ENCODE results near the gene PSORS1C2. TPM values are rescaled to one million over a fixed set of nuclear protein-coding genes. Genes with fewer than 3 reads are reported as not detected.

The PSORS1C2 gene
- total RNA-seq, 1 experiment from 2014 or later: 0.55 TPM

DNA sequence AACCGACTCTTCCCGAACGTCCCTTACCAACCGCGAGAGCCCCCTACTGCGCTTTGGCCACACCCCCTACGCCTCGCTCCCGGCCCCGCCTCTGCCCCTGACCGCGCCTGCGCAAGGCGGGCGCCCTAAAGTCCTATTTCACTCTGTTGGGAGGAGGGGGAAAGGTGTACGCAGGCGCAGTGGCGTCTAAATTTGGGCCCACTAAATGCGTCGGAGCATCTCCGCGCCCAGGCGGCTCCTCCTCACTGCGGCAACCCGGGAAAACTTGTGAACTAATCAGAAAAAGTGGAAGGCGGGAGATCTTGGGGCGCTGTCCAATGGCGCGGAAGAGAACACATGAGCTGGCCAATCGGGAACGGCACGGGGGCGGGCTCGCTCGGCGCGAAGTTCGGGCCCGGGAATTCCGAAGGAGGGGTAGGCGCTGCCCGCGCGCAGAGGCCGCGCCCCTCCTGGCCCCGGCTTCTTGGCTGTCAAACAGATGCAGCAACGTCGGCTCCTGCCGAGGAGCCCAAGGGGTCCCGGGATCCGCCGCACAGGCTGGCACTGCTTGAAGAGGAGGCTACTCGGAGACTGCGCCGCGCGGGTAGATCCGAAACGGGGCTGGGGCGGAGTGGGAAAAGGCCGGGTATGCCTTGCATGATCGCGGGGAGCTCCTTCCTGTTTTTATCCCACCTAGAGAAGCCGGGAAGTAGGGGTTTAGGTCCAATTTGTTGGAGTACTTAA lies 19.4 kb upstream of the PSORS1C2 start, which contains the start of gene TCF19:
TCF19 (plus strand) TSS at position 450 of the 723 bp plus-strand sequence. CDS start 881 bp downstream, outside the sequence.
- Mint-ChIP-seq H3K27ac (peak within 1 kb of the TSS; percentile 93), H3K36me3 (peaks cover 41% of the 10 kb centered on the region), H3K4me1 (peaks cover 40% of the 10 kb centered on the region), H3K27me3 (ENCODE audit: low read depth) (no peaks in the 10 kb centered on the region), H3K9me3 (no peaks in the 10 kb centered on the region), H3K4me3 (peak within 1 kb of the TSS; percentile 96)
- TF ChIP-seq NFE2L1 (CRISPR knock-in tag; IDR thresholded peaks at IDR 0.05): peak; percentile 13; the same call in 1 of the 2 replicates
- no peak for TF ChIP-seq MXD4 (CRISPR knock-in tag; IDR thresholded peaks at IDR 0.05; ENCODE audit: borderline replicate concordance)
- peak; percentile 78; the same call in 1 of the 2 replicates for TF ChIP-seq SP1 (CRISPR knock-in tag; conservative IDR thresholded peaks at IDR 0.05)
- peak; percentile 60; the same call in 1 of the 2 replicates for TF ChIP-seq FOXK1 (CRISPR knock-in tag; IDR thresholded peaks at IDR 0.05)
- peak; percentile 83 for TF ChIP-seq GABPB1 (CRISPR knock-in tag; IDR thresholded peaks at IDR 0.05)
- TF ChIP-seq, protein P1, sequence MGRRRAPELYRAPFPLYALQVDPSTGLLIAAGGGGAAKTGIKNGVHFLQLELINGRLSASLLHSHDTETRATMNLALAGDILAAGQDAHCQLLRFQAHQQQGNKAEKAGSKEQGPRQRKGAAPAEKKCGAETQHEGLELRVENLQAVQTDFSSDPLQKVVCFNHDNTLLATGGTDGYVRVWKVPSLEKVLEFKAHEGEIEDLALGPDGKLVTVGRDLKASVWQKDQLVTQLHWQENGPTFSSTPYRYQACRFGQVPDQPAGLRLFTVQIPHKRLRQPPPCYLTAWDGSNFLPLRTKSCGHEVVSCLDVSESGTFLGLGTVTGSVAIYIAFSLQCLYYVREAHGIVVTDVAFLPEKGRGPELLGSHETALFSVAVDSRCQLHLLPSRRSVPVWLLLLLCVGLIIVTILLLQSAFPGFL (CRISPR knock-in tag; IDR thresholded peaks at IDR 0.05; ENCODE audit: borderline replicate concordance): peak; percentile 50; the same call in 1 of the 2 replicates
- TF ChIP-seq, protein P2, sequence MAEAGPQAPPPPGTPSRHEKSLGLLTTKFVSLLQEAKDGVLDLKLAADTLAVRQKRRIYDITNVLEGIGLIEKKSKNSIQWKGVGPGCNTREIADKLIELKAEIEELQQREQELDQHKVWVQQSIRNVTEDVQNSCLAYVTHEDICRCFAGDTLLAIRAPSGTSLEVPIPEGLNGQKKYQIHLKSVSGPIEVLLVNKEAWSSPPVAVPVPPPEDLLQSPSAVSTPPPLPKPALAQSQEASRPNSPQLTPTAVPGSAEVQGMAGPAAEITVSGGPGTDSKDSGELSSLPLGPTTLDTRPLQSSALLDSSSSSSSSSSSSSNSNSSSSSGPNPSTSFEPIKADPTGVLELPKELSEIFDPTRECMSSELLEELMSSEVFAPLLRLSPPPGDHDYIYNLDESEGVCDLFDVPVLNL (CRISPR knock-in tag; IDR thresholded peaks at IDR 0.05; ENCODE audit: borderline replicate concordance, low read depth): peak; percentile 84; the same call in 1 of the 2 replicates
- peak; percentile 94 for TF ChIP-seq NFYB (CRISPR knock-in tag; conservative IDR thresholded peaks at IDR 0.05; ENCODE audit: low read depth)
- TF ChIP-seq, protein P3, sequence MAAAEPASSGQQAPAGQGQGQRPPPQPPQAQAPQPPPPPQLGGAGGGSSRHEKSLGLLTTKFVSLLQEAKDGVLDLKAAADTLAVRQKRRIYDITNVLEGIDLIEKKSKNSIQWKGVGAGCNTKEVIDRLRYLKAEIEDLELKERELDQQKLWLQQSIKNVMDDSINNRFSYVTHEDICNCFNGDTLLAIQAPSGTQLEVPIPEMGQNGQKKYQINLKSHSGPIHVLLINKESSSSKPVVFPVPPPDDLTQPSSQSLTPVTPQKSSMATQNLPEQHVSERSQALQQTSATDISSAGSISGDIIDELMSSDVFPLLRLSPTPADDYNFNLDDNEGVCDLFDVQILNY (CRISPR knock-in tag; IDR thresholded peaks at IDR 0.05): peak; percentile 98
- TF ChIP-seq, protein P4, sequence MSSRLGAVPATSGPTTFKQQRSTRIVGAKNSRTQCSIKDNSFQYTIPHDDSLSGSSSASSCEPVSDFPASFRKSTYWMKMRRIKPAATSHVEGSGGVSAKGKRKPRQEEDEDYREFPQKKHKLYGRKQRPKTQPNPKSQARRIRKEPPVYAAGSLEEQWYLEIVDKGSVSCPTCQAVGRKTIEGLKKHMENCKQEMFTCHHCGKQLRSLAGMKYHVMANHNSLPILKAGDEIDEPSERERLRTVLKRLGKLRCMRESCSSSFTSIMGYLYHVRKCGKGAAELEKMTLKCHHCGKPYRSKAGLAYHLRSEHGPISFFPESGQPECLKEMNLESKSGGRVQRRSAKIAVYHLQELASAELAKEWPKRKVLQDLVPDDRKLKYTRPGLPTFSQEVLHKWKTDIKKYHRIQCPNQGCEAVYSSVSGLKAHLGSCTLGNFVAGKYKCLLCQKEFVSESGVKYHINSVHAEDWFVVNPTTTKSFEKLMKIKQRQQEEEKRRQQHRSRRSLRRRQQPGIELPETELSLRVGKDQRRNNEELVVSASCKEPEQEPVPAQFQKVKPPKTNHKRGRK (CRISPR knock-in tag; IDR thresholded peaks at IDR 0.05; ENCODE audit: borderline replicate concordance): no peak
- TF ChIP-seq, protein P5, sequence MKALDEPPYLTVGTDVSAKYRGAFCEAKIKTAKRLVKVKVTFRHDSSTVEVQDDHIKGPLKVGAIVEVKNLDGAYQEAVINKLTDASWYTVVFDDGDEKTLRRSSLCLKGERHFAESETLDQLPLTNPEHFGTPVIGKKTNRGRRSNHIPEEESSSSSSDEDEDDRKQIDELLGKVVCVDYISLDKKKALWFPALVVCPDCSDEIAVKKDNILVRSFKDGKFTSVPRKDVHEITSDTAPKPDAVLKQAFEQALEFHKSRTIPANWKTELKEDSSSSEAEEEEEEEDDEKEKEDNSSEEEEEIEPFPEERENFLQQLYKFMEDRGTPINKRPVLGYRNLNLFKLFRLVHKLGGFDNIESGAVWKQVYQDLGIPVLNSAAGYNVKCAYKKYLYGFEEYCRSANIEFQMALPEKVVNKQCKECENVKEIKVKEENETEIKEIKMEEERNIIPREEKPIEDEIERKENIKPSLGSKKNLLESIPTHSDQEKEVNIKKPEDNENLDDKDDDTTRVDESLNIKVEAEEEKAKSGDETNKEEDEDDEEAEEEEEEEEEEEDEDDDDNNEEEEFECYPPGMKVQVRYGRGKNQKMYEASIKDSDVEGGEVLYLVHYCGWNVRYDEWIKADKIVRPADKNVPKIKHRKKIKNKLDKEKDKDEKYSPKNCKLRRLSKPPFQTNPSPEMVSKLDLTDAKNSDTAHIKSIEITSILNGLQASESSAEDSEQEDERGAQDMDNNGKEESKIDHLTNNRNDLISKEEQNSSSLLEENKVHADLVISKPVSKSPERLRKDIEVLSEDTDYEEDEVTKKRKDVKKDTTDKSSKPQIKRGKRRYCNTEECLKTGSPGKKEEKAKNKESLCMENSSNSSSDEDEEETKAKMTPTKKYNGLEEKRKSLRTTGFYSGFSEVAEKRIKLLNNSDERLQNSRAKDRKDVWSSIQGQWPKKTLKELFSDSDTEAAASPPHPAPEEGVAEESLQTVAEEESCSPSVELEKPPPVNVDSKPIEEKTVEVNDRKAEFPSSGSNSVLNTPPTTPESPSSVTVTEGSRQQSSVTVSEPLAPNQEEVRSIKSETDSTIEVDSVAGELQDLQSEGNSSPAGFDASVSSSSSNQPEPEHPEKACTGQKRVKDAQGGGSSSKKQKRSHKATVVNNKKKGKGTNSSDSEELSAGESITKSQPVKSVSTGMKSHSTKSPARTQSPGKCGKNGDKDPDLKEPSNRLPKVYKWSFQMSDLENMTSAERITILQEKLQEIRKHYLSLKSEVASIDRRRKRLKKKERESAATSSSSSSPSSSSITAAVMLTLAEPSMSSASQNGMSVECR (CRISPR knock-in tag; IDR thresholded peaks at IDR 0.05; ENCODE audit: borderline replicate concordance): 0 out of 2 replicates have a peak, but pooled peaks have one; percentile 35
- peak; percentile 99 for DNase-seq (ENCODE audit: low spot score)
- ATAC-seq: peak; percentile 76
- POLR2A ChIA-PET: interaction anchor here (0.7 to 3.6 kb wide), 6 partner anchors 12 to 253 kb away, joined by 3 to 44 read pairs (median 5); partner anchors contain the start of gene POU5F1
- CTCF ChIA-PET: interaction anchor here (0.5 to 2.8 kb wide), 26 partner anchors 8 to 284 kb away, joined by 3 to 19 read pairs (median 5); no protein-coding TSS in a partner anchor

DNA sequence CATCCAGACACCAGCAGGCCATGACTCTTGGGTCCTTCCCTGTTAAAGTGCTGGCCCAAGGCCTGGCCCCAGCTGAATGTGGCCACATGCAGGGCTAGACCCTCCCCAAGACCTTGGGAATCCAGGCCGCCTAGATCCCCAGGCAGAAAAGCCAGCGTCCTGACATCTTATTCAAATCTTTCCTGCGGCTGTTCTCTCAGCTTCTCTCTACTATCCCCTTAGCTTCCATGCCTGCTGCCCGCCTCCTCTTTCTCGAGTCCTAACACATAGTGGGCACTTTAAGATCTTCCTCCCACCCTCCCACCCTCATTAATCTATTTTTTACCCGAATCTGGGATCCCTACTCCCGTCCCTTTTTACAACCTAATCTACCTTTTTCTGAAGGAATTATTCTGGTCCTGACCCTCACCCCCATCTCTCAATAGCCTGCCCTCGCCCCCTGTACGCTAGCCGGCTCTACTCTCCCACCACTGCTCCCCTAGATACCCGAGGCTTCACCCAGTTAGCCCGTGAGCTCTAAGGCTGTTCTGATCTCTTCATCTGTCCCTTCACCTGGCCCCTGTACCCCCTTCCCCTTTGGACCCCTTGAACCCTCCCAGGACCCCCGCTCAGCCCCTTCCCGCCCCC lies 18.8 kb upstream of the PSORS1C2 start, which contains the start of gene CCHCR1:
CCHCR1 (minus strand) TSS at position 290 of the 627 bp plus-strand sequence; CDS start at position 88, 202 bp downstream.
- Mint-ChIP-seq H3K9me3 (no peaks in the 10 kb centered on the region), H3K27me3 (ENCODE audit: low read depth) (no peaks in the 10 kb centered on the region), H3K4me3 (peak within 1 kb of the TSS; percentile 96), H3K4me1 (peaks cover 34% of the 10 kb centered on the region), H3K36me3 (peaks cover 35% of the 10 kb centered on the region), H3K27ac (peak within 1 kb of the TSS; percentile 93)
- no peak for DNase-seq (ENCODE audit: low spot score)
- no peak for TF ChIP-seq ZNF317 (CRISPR knock-in tag; IDR thresholded peaks at IDR 0.05; ENCODE audit: borderline replicate concordance, low read depth)
- no peak for TF ChIP-seq ZBTB21 (CRISPR knock-in tag; IDR thresholded peaks at IDR 0.05; ENCODE audit: borderline replicate concordance)
- no peak for TF ChIP-seq NFYB (CRISPR knock-in tag; conservative IDR thresholded peaks at IDR 0.05; ENCODE audit: low read depth)
- TF ChIP-seq, protein P6, sequence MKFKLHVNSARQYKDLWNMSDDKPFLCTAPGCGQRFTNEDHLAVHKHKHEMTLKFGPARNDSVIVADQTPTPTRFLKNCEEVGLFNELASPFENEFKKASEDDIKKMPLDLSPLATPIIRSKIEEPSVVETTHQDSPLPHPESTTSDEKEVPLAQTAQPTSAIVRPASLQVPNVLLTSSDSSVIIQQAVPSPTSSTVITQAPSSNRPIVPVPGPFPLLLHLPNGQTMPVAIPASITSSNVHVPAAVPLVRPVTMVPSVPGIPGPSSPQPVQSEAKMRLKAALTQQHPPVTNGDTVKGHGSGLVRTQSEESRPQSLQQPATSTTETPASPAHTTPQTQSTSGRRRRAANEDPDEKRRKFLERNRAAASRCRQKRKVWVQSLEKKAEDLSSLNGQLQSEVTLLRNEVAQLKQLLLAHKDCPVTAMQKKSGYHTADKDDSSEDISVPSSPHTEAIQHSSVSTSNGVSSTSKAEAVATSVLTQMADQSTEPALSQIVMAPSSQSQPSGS (CRISPR knock-in tag; IDR thresholded peaks at IDR 0.05; ENCODE audit: borderline replicate concordance, low read depth): no peak
- ChIA-PET CTCF (interaction anchor here (0.5 to 2.8 kb wide), 15 partner anchors 9 to 242 kb away, joined by 3 to 19 read pairs (median 5); no protein-coding TSS in a partner anchor), POLR2A (interaction anchor here (0.5 to 3.6 kb wide), 5 partner anchors 12 to 23 kb away, joined by 3 to 44 read pairs (median 6); partner anchors contain the start of gene POU5F1)
- peak; percentile 5 for ATAC-seq

Measured in WTC11 (cell line).